ENCODE measurements around the gene ARID4A. TPM values are rescaled to one million over a fixed set of nuclear protein-coding genes. Genes with fewer than 3 reads are reported as not detected.

The ARID4A gene
- total RNA-seq, 3 donors from 2014 or later: 24.6 to 33.1 (median 28.0) TPM

GRCh38 chr14:58282925-58283593 is 15.3 kb upstream of the ARID4A start:
- DNase-seq (ENCODE audit: low spot score in 2 of 2): no peak
- Histone ChIP-seq H3K9me3 (no peaks in the 10 kb centered on the region), H3K4me1 (peaks cover 0 to 16% of the 10 kb centered on the region in 2 donors), H3K4me3 (no peak overlapping the region), H3K36me3 (no peaks in the 10 kb centered on the region), H3K27me3 (no peaks in the 10 kb centered on the region), H3K27ac (no peak overlapping the region)
- TF ChIP-seq CTCF (IDR thresholded peaks at IDR 0.05) (no peak), POLR2A (IDR thresholded peaks at IDR 0.05) (no peak), POLR2AphosphoS5 (IDR thresholded peaks at IDR 0.05) (no peak)
- intact Hi-C loops (cut with DNase I; ENCODE audit: low total_unique reads): no loop called here

GRCh38 chr14:58283730-58284129 is 14.6 kb upstream of the ARID4A start:
- Histone ChIP-seq H3K9me3 (no peaks in the 10 kb centered on the region), H3K4me3 (no peak overlapping the region), H3K36me3 (no peaks in the 10 kb centered on the region), H3K27me3 (no peaks in the 10 kb centered on the region), H3K4me1 (peaks cover 0 to 16% of the 10 kb centered on the region in 2 donors), H3K27ac (no peak overlapping the region)
- TF ChIP-seq POLR2A (IDR thresholded peaks at IDR 0.05) (no peak), POLR2AphosphoS5 (IDR thresholded peaks at IDR 0.05) (no peak), CTCF (IDR thresholded peaks at IDR 0.05) (no peak)
- DNase-seq (ENCODE audit: low spot score in 2 of 2): no peak
- intact Hi-C loops (cut with DNase I; ENCODE audit: low total_unique reads): no loop called here

- TF ChIP-seq CTCF (IDR thresholded peaks at IDR 0.05): no peak
- no peak for TF ChIP-seq POLR2A (IDR thresholded peaks at IDR 0.05)
- TF ChIP-seq POLR2AphosphoS5 (IDR thresholded peaks at IDR 0.05): no peak
- peaks cover 0 to 16% of the 10 kb centered on the region in 2 donors for H3K4me1 ChIP-seq
- no peak overlapping the region for H3K27ac ChIP-seq
- H3K27me3 ChIP-seq: no peaks in the 10 kb centered on the region
- no peak overlapping the region for H3K4me3 ChIP-seq
- H3K36me3 ChIP-seq: no peaks in the 10 kb centered on the region
- intact Hi-C loops (cut with DNase I; ENCODE audit: low total_unique reads): no loop called here
- DNase-seq (ENCODE audit: low spot score in 2 of 2): no peak
- H3K9me3 ChIP-seq: no peaks in the 10 kb centered on the region
These were observed 13.2 kb upstream of the ARID4A start for GRCh38 chr14:58285132-58285531.

- Histone ChIP-seq H3K9me3 (no peaks in the 10 kb centered on the region), H3K27ac (no peak overlapping the region), H3K36me3 (no peaks in the 10 kb centered on the region), H3K4me3 (no peak overlapping the region), H3K4me1 (no peaks in the 10 kb centered on the region), H3K27me3 (no peaks in the 10 kb centered on the region)
- no peak for DNase-seq (ENCODE audit: low spot score in 2 of 2)
- intact Hi-C loops (cut with DNase I; ENCODE audit: low total_unique reads): no loop called here
- TF ChIP-seq CTCF (IDR thresholded peaks at IDR 0.05): no peak
- TF ChIP-seq POLR2A (IDR thresholded peaks at IDR 0.05): no peak
- no peak for TF ChIP-seq POLR2AphosphoS5 (IDR thresholded peaks at IDR 0.05)
These were observed 10.7 kb upstream of the ARID4A start for GRCh38 chr14:58287607-58288042.

- Histone ChIP-seq H3K9me3 (no peaks in the 10 kb centered on the region), H3K4me3 (no peak overlapping the region), H3K4me1 (no peaks in the 10 kb centered on the region), H3K27me3 (no peaks in the 10 kb centered on the region), H3K27ac (no peak overlapping the region), H3K36me3 (no peaks in the 10 kb centered on the region)
- intact Hi-C loops (cut with DNase I; ENCODE audit: low total_unique reads): no loop called here
- TF ChIP-seq POLR2AphosphoS5 (IDR thresholded peaks at IDR 0.05): no peak
- TF ChIP-seq CTCF (IDR thresholded peaks at IDR 0.05): no peak
- TF ChIP-seq POLR2A (IDR thresholded peaks at IDR 0.05): no peak
- no peak for DNase-seq (ENCODE audit: low spot score in 2 of 2)
These were observed 10.1 kb upstream of the ARID4A start for GRCh38 chr14:58288106-58288792.

All from breast epithelium (tissue), 4 donors.